ENCODE measurements around the gene S1PR4. TPM values are rescaled to one million over a fixed set of nuclear protein-coding genes. Genes with fewer than 3 reads are reported as not detected.

Gene S1PR4
- total and polyA plus RNA-seq, 2 of the 8 experiments (the other 6 are each of a cell fraction or from before 2014, with no cell fraction given): not detected

DNA sequence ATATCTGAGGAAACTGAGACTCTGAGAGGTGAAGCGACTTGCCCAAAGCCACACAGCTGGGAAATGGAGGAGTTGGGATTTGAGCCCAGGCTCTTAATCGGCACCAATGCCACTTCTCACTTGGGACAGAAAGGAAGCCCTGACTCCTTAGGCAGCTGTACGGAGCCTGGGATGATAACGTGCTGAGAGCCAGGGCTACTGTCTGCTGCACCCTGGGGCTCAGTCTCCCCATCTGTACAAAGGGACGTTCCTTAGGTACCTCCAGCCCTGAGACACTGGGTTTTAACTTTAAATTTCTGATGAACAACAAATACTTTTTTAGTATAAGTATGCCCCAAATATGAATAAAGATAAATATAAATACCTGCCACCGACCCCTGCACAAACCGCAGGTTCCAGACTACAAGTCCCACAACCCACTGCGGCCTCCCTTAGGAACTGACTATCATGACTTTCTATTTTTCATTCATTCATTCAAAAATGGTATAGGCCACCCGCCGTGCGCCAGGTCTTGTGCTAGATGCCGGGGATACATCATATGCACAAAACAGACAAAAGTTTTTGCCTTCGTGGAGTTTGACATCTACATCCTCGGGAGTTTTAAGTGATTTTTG is 6.4 kb downstream of the S1PR4 start:
- H4K8ac ChIP-seq (ENCODE audit: extremely low read depth, insufficient read depth, low read length): no peak overlapping the region
- peak overlapping the region; percentile 67 to 79 for H3K4me2 ChIP-seq (ENCODE audit: insufficient read depth in 1 of 2, low read depth in 2 of 2, low read length in 2 of 2)
- H3K56ac ChIP-seq (replicated peaks; ENCODE audit: insufficient read length, low read depth, low read length): no peak overlapping the region
- H2BK120ac ChIP-seq (replicated peaks; ENCODE audit: low read depth, low read length): no peak overlapping the region
- no peak overlapping the region for H3K14ac ChIP-seq (ENCODE audit: insufficient read length)
- H2BK20ac ChIP-seq (ENCODE audit: low read length): no peak overlapping the region
- H4K5ac ChIP-seq (ENCODE audit: insufficient read length, low read depth, low read length): no peak overlapping the region
- peaks cover 13 to 42% of the 10 kb centered on the region in 2 experiments for H3K79me2 ChIP-seq (ENCODE audit: control insufficient read depth in 1 of 2, insufficient read depth in 2 of 2, low read length in 2 of 2)
- H3K9me3 ChIP-seq (ENCODE audit: insufficient read depth in 2 of 2, low read depth in 1 of 2, low read length in 1 of 2): no peaks in the 10 kb centered on the region
- FAIRE-seq (no peak), DNase-seq (ENCODE audit: low read depth in 1 of 2, low spot score in 2 of 2) (no peak)
- H3K18ac ChIP-seq (ENCODE audit: extremely low read depth, low read length): no peak overlapping the region
- peak overlapping the region; percentile 94 for H2BK5ac ChIP-seq (ENCODE audit: low read depth, low read length)
- ChIA-PET POLR2A (ENCODE audit: partially characterized antibody) (interaction anchor here (0.6 to 1.5 kb wide), 4 partner anchors 17 to 149 kb away, joined by 3 to 5 read pairs (median 3); no protein-coding TSS in a partner anchor), CTCF (ENCODE audit: partially characterized antibody) (interaction anchor here (1.1 to 2.2 kb wide), 2 partner anchors 58 to 230 kb away, joined by 3 to 7 read pairs; no protein-coding TSS in a partner anchor)
- H3K23ac ChIP-seq (ENCODE audit: insufficient read length): no peak overlapping the region
- H4K20me1 ChIP-seq (replicated peaks in 1 of 2; ENCODE audit: control insufficient read depth in 1 of 2, insufficient read depth in 2 of 2, low read length in 2 of 2): peaks cover 25 to 27% of the 10 kb centered on the region in 2 experiments
- WGBS, 2 experiments (ENCODE audit: extremely low coverage in 1 of 2, insufficient coverage in 1 of 2, insufficient read length in 1 of 2, insufficient replicate concordance in 2 of 2, low coverage in 1 of 2, low lambda C conversion rate in 2 of 2, missing lambda C conversion rate in 1 of 2): 26% methylated on average over 14 of the region's 14 CpGs; no CpG with 5 or more reads in 1 of the 2 experiments
- H2BK15ac ChIP-seq (ENCODE audit: low read length): no peak overlapping the region
- H3K4me1 ChIP-seq (replicated peaks in 1 of 4; ENCODE audit: control insufficient read depth in 3 of 4, insufficient read depth in 4 of 4, low read length in 3 of 4): peaks cover 0 to 16% (median 10%) of the 10 kb centered on the region in 4 experiments; a peak in 6 of 7 replicates
- peak overlapping the region; percentile 98 for H2AFZ ChIP-seq (ENCODE audit: low read length)
- peak overlapping the region; percentile 84; the same call in 1 of the 2 replicates for H2BK12ac ChIP-seq (ENCODE audit: low read depth, low read length)
- peaks cover 8% of the 10 kb centered on the region; the same call in 1 of the 2 replicates for H3K23me2 ChIP-seq (ENCODE audit: low read depth, low read length)
- no peaks in the 10 kb centered on the region for H3K27me3 ChIP-seq (replicated peaks in 1 of 4; ENCODE audit: control insufficient read depth in 3 of 4, extremely low read depth in 1 of 4, insufficient read depth in 3 of 4, low read length in 3 of 4)
- no peak overlapping the region for H3K27ac ChIP-seq (ENCODE audit: low read depth, low read length)
- H3K36me3 ChIP-seq (ENCODE audit: control insufficient read depth in 2 of 4, insufficient read depth in 4 of 4, low read length in 3 of 4): no peaks in the 10 kb centered on the region; a peak in 1 of 8 replicates
- H3K4ac ChIP-seq (replicated peaks; ENCODE audit: insufficient read length, low read depth, low read length): no peak overlapping the region
- no peak overlapping the region for H2AK5ac ChIP-seq (ENCODE audit: low read depth, low read length)
- H3K79me1 ChIP-seq (ENCODE audit: low read depth, low read length): peaks cover 26% of the 10 kb centered on the region
- H4K91ac ChIP-seq (replicated peaks; ENCODE audit: insufficient read length, low read length): no peak overlapping the region
- no peak overlapping the region for H3K9ac ChIP-seq (replicated peaks in 1 of 4; ENCODE audit: extremely low read depth in 1 of 4, low read depth in 3 of 4, low read length in 3 of 4)
- peak overlapping the region; percentile 71 to 94 (median 78) for H3K4me3 ChIP-seq (ENCODE audit: extremely low read depth in 1 of 4, insufficient read depth in 2 of 4, low read depth in 3 of 4, low read length in 4 of 4)
- no peak for TF ChIP-seq HDAC6 (IDR thresholded peaks at IDR 0.05; ENCODE audit: low read depth, low read length)
- no peak for TF ChIP-seq BRCA1 (IDR thresholded peaks at IDR 0.05; ENCODE audit: low read depth, low read length)
- no peak for TF ChIP-seq TEAD4 (IDR thresholded peaks at IDR 0.05; ENCODE audit: low read depth, low read length)
- TF ChIP-seq KDM1A (IDR thresholded peaks at IDR 0.05; ENCODE audit: borderline replicate concordance, low read length): peak; percentile 74; the same call in 1 of the 2 replicates
- TF ChIP-seq CREB1 (IDR thresholded peaks at IDR 0.05): no peak
- no peak for TF ChIP-seq TCF12 (IDR thresholded peaks at IDR 0.05; ENCODE audit: low read depth, low read length)
- TF ChIP-seq NANOG (IDR thresholded peaks at IDR 0.05; ENCODE audit: insufficient read depth, low read depth, low read length, poor library complexity, severe bottlenecking): no peak
- TF ChIP-seq SIN3A (conservative IDR thresholded peaks at IDR 0.05 in 1 of 2, IDR thresholded peaks at IDR 0.05 in 1 of 2; ENCODE audit: low read depth in 1 of 2, low read length in 2 of 2): peak; percentile 97
- TF ChIP-seq, protein P1, sequence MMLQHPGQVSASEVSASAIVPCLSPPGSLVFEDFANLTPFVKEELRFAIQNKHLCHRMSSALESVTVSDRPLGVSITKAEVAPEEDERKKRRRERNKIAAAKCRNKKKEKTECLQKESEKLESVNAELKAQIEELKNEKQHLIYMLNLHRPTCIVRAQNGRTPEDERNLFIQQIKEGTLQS (IDR thresholded peaks at IDR 0.05; ENCODE audit: insufficient read depth, low read depth, low read length): no peak
- no peak for TF ChIP-seq GTF2F1 (IDR thresholded peaks at IDR 0.05; ENCODE audit: borderline replicate concordance, low read depth, low read length)
- no peak for TF ChIP-seq KDM5A (IDR thresholded peaks at IDR 0.05; ENCODE audit: low read length)
- TF ChIP-seq RBBP5 (IDR thresholded peaks at IDR 0.05; ENCODE audit: borderline replicate concordance, low read depth, low read length): no peak
